BLaER1 (cell line): ENCODE results near the gene CC2D1A.

Source experiments
- H3K27ac ChIP-seq: shearing (Covaris generic); formaldehyde crosslinking; 2 replicates; pipeline ENCODE4 v1.8.1; 2022
- H3K27me3 ChIP-seq: shearing (Covaris generic); formaldehyde crosslinking; 2 replicates; pipeline ENCODE4 v1.8.1; 2022
- H3K36me3 ChIP-seq: shearing (Covaris generic); formaldehyde crosslinking; 2 replicates; pipeline ENCODE4 v1.8.1; 2022
- H3K4me1 ChIP-seq: shearing (Covaris generic); formaldehyde crosslinking; 2 replicates; pipeline ENCODE4 v1.8.1; 2022
- H3K4me2 ChIP-seq: shearing (Covaris generic); formaldehyde crosslinking; 2 replicates; pipeline ENCODE4 v1.8.1; 2022
- H3K4me3 ChIP-seq: shearing (Covaris generic); formaldehyde crosslinking; 2 replicates; pipeline ENCODE4 v1.8.1; 2022
- H3K9ac ChIP-seq: shearing (Covaris generic); formaldehyde crosslinking; 2 replicates; pipeline ENCODE4 v1.8.1; 2022
- H3K9me3 ChIP-seq: shearing (Covaris generic); formaldehyde crosslinking; 2 replicates; pipeline ENCODE4 v1.8.1; 2022
- H4K20me1 ChIP-seq: shearing (Covaris generic); formaldehyde crosslinking; 2 replicates; pipeline ENCODE4 v1.8.1; 2022
- Cebpa-rat ChIP-seq: shearing (Covaris generic); IDR thresholded peaks from 2 replicates; pipeline ENCODE4 v1.8.1; 2022

The CC2D1A gene

DNA sequence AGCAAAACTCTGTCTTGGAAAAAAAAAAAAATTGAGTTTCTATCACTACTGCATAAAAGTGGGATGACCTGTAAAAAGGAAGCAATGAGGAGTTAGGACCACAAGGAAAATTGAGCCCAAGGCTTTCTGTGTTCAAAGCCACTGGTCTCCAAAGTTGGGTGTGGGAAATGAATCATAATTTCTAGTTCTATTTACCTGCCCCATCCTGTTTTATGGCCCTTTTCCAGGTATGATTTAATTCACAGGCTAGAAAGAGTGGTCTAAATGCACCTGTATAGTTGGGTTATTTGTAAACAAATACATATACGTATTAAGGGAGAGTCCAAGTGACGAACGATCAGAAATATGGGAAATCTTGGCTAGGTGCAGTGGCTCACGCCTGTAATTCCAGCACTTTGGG is 40.4 kb downstream of the CC2D1A start:
- Histone ChIP-seq H3K4me2 (peak overlapping the region; percentile 62), H3K4me3 (no peak overlapping the region)

GRCh38 chr19:13951043-13951442 is 45.0 kb downstream of the CC2D1A start:
- TF ChIP-seq Cebpa-rat: no peak
- Histone ChIP-seq H3K27ac (no peak overlapping the region), H3K36me3 (peaks cover 22% of the 10 kb centered on the region)

More for the DNA sequence above, 40.4 kb downstream of the CC2D1A start:
- H3K36me3 ChIP-seq: no peaks in the 10 kb centered on the region
- peaks cover 15% of the 10 kb centered on the region for H3K4me1 ChIP-seq
- H3K27me3 ChIP-seq: no peaks in the 10 kb centered on the region
- H3K9ac ChIP-seq: 0 out of 2 replicates have a peak overlapping the region, but pooled peaks have one; percentile 19
- no peak for TF ChIP-seq Cebpa-rat
- 0 out of 2 replicates have a peak overlapping the region, but pooled peaks have one; percentile 60 for H3K27ac ChIP-seq
- no peaks in the 10 kb centered on the region for H3K9me3 ChIP-seq
- no peaks in the 10 kb centered on the region for H4K20me1 ChIP-seq

GRCh38 chr19:13951799-13952153 is 45.8 kb downstream of the CC2D1A start:
- Histone ChIP-seq H3K4me3 (peak overlapping the region; percentile 80), H4K20me1 (peaks cover 40% of the 10 kb centered on the region), H3K4me1 (peaks cover 19% of the 10 kb centered on the region), H3K9ac (no peak overlapping the region), H3K27me3 (no peaks in the 10 kb centered on the region), H3K36me3 (peaks cover 29% of the 10 kb centered on the region), H3K27ac (no peak overlapping the region), H3K9me3 (no peaks in the 10 kb centered on the region), H3K4me2 (peak overlapping the region; percentile 72)
- TF ChIP-seq Cebpa-rat: no peak

More at GRCh38 chr19:13951043-13951442, 45.0 kb downstream of the CC2D1A start:
- peaks cover 32% of the 10 kb centered on the region for H4K20me1 ChIP-seq
- no peak overlapping the region for H3K4me3 ChIP-seq
- H3K9ac ChIP-seq: no peak overlapping the region
- H3K9me3 ChIP-seq: no peaks in the 10 kb centered on the region
- H3K4me2 ChIP-seq: no peak overlapping the region
- H3K4me1 ChIP-seq: peaks cover 25% of the 10 kb centered on the region
- no peaks in the 10 kb centered on the region for H3K27me3 ChIP-seq

DNA sequence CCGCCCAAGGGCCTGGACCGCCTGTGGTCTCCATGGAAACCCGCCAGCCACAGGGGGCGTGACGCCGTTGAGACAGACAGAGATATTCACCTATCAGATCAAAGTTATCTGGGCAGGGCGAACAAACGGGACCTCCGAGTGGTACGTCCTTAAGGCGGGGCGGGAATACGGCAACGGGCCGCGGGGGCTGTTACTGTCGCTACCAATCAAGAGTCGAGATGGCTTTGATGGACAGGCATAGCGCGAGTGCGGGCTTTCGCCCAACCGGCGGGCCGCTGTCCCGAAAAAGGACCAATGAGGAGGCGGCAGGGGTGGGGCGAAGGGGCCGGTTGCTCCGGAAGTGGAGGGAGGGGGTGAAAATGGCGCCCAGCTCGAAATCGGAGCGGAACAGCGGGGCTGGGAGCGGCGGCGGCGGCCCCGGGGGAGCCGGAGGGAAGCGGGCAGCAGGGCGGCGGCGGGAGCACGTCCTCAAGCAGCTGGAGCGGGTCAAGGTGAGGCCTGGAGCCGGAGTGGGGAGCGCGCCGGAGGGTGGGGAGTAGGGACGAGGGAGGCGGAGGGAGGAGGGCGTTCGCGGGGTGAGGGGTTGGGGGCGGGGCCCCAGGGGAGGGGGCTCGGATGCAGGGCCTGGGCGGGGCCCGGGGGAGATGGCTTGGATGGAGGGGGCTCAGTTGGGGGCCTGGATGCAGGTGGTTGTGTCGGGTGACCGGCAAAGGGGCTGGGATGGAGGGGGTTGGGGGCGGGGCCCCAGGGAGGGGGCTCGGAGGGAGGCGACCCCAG is 46.3 kb downstream of the CC2D1A start, which contains the start of gene DCAF15:
Gene DCAF15 (plus strand): TSS at position 356 of the 777 bp plus-strand sequence. CDS start 4 bp downstream, at position 360.
- peaks cover 19% of the 10 kb centered on the region for H3K4me1 ChIP-seq
- H3K4me3 ChIP-seq: peak within 1 kb of the TSS; percentile 80
- H4K20me1 ChIP-seq: peaks cover 45% of the 10 kb centered on the region
- H3K4me2 ChIP-seq: peak within 1 kb of the TSS; percentile 98
- no peak for TF ChIP-seq Cebpa-rat
- H3K9ac ChIP-seq: peak within 1 kb of the TSS; percentile 91
- no peaks in the 10 kb centered on the region for H3K27me3 ChIP-seq
- H3K27ac ChIP-seq: peak within 1 kb of the TSS; percentile 94
- no peaks in the 10 kb centered on the region for H3K9me3 ChIP-seq
- H3K36me3 ChIP-seq: peaks cover 35% of the 10 kb centered on the region

DNA sequence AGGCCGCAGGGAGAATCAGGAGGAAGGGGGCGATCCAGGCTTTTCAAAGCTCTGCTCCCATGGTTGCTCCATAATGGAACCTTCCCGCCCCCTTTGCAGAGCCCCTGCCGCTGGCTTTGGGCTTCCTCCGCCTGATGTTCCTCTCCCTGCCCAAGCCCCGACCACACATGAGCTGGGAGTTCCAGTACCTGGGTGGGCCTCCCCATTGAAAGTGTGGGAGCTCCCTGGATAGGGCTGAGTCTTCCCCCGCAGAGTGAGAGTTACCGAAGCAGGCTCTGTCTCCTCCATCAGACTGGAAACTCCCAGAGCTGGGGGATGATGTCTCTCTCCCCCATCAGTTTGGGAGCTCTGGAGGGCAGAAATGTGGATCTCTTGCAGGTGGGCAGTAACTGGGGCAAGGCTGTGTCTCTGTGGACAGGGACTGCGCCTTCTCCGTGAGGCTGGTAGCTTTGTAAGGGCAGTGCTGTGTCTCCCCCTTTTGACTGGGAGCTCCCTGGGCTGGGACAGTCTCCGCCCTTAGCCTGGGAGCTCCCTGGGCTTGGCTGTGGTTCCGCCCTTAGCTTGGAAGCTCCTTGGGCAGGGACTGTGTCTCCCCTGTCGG is 47.0 kb downstream of the CC2D1A start:
- peak overlapping the region; percentile 69 for H3K27ac ChIP-seq
- peak overlapping the region; percentile 83 for H3K9ac ChIP-seq

GRCh38 chr19:13954185-13954584 is 48.2 kb downstream of the CC2D1A start:
- TF ChIP-seq Cebpa-rat: no peak
- H3K27ac ChIP-seq: peak overlapping the region; percentile 69; the same call in 1 of the 2 replicates
- H3K9me3 ChIP-seq: no peaks in the 10 kb centered on the region
- H4K20me1 ChIP-seq: peaks cover 57% of the 10 kb centered on the region
- H3K27me3 ChIP-seq: no peaks in the 10 kb centered on the region
- H3K9ac ChIP-seq: peak overlapping the region; percentile 83
- H3K4me3 ChIP-seq: no peak overlapping the region; the same call in 1 of the 2 replicates
- H3K4me2 ChIP-seq: peak overlapping the region; percentile 98
- peaks cover 53% of the 10 kb centered on the region for H3K36me3 ChIP-seq
- H3K4me1 ChIP-seq: peaks cover 19% of the 10 kb centered on the region

More for the DNA sequence above, 47.0 kb downstream of the CC2D1A start:
- Histone ChIP-seq H3K36me3 (peaks cover 42% of the 10 kb centered on the region), H3K9me3 (no peaks in the 10 kb centered on the region), H3K4me2 (peak overlapping the region; percentile 98), H3K4me1 (peaks cover 19% of the 10 kb centered on the region), H3K4me3 (peak overlapping the region; percentile 80), H3K27me3 (no peaks in the 10 kb centered on the region), H4K20me1 (peaks cover 52% of the 10 kb centered on the region)
- no peak for TF ChIP-seq Cebpa-rat

- Histone ChIP-seq H3K9ac (no peak overlapping the region), H3K36me3 (peaks cover 70% of the 10 kb centered on the region), H3K9me3 (no peaks in the 10 kb centered on the region), H3K4me3 (no peak overlapping the region), H4K20me1 (peaks cover 57% of the 10 kb centered on the region), H3K4me1 (peaks cover 19% of the 10 kb centered on the region), H3K27ac (no peak overlapping the region), H3K4me2 (no peak overlapping the region), H3K27me3 (no peaks in the 10 kb centered on the region)
- TF ChIP-seq Cebpa-rat: no peak
Measured at GRCh38 chr19:13955662-13956364, 49.8 kb downstream of the CC2D1A start.

DNA sequence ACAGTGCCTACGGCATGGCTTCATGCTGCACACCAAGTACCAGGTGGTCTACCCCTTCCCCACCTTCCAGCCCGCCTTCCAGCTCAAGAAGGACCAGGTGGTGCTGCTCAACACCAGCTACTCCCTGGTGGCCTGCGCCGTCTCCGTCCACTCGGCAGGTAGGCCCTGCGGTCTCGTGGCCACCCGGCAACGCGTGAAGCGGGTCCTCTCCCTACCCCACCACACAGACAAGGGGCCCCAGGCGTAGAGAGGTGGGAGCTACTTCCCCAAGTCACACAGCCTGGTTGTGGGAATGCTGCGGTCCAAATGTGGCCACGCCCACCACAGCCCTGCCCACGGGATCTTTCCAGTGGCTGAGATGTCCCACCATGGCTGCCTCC is 50.4 kb downstream of the CC2D1A start:
- no peaks in the 10 kb centered on the region for H3K27me3 ChIP-seq
- H3K9me3 ChIP-seq: no peaks in the 10 kb centered on the region
- H3K4me1 ChIP-seq: peaks cover 18% of the 10 kb centered on the region
- no peak overlapping the region for H3K9ac ChIP-seq
- no peak overlapping the region for H3K4me2 ChIP-seq
- H4K20me1 ChIP-seq: peaks cover 57% of the 10 kb centered on the region
- H3K27ac ChIP-seq: no peak overlapping the region
- H3K4me3 ChIP-seq: no peak overlapping the region
- H3K36me3 ChIP-seq: peaks cover 74% of the 10 kb centered on the region
- no peak for TF ChIP-seq Cebpa-rat

GRCh38 chr19:13957051-13957450 is 51.0 kb downstream of the CC2D1A start:
- H3K9me3 ChIP-seq: no peaks in the 10 kb centered on the region
- no peak overlapping the region for H3K4me3 ChIP-seq
- peaks cover 57% of the 10 kb centered on the region for H4K20me1 ChIP-seq
- H3K36me3 ChIP-seq: peaks cover 81% of the 10 kb centered on the region
- H3K27me3 ChIP-seq: no peaks in the 10 kb centered on the region
- H3K27ac ChIP-seq: no peak overlapping the region
- H3K4me1 ChIP-seq: peaks cover 13% of the 10 kb centered on the region
- no peak for TF ChIP-seq Cebpa-rat
- no peak overlapping the region for H3K9ac ChIP-seq
- H3K4me2 ChIP-seq: no peak overlapping the region
